Loucy (cell line): ENCODE measurements around the gene ADD1.

Experiments
- H2AFZ ChIP-seq: fragments of 200-600 bp; sonication (generic); 2 replicates; pipeline ENCODE4 v1.6.0; 2016; ENCODE audit warnings: antibody characterized with exemption, mild to moderate bottlenecking, low read length, moderate library complexity
- H3F3A ChIP-seq: fragments of 200-600 bp; 2 replicates; pipeline ENCODE4 v1.6.0; 2016; ENCODE audit warnings: antibody characterized with exemption, low read depth, mild to moderate bottlenecking
- H3K27me3 ChIP-seq: fragments of 200-600 bp; sonication (generic); 2 replicates; pipeline ENCODE4 v1.6.1; 2014; ENCODE audit warnings: low read length, mild to moderate bottlenecking; ENCODE audit not compliant: insufficient read depth, poor library complexity, severe bottlenecking
- H3K36me3 ChIP-seq: fragments of 200-600 bp; sonication (generic); 2 replicates; pipeline ENCODE4 v1.6.1; 2016; ENCODE audit warnings: low read length; ENCODE audit not compliant: insufficient read depth
- H3K4me1 ChIP-seq: fragments of 200-600 bp; sonication (generic); 2 replicates; pipeline ENCODE4 v1.5.1; 2014; ENCODE audit warnings: low read length, mild to moderate bottlenecking; ENCODE audit not compliant: insufficient read depth, poor library complexity, severe bottlenecking
- H3K4me2 ChIP-seq: fragments of 200-600 bp; sonication (generic); 2 replicates; pipeline ENCODE4 v1.6.0; 2014; ENCODE audit warnings: antibody characterized with exemption, low read length, low read depth, mild to moderate bottlenecking; ENCODE audit not compliant: poor library complexity, severe bottlenecking
- H3K4me3 ChIP-seq: fragments of 200-600 bp; sonication (generic); 2 replicates; pipeline ENCODE4 v1.5.1; 2014; ENCODE audit warnings: low read length, mild to moderate bottlenecking, mixed read lengths; ENCODE audit not compliant: poor library complexity, severe bottlenecking
- H3K79me2 ChIP-seq: fragments of 200-600 bp; sonication (generic); 2 replicates; pipeline ENCODE4 v1.6.1; 2014; ENCODE audit warnings: low read length; ENCODE audit not compliant: insufficient read depth
- H3K9ac ChIP-seq: fragments of 200-600 bp; sonication (generic); 2 replicates; pipeline ENCODE4 v1.6.0; 2014; ENCODE audit warnings: mild to moderate bottlenecking, low read depth, low read length, moderate library complexity; ENCODE audit not compliant: poor library complexity, severe bottlenecking
- H3K9me2 ChIP-seq: fragments of 200-600 bp; sonication (generic); replicated peaks from 2 replicates; pipeline ENCODE4 v1.6.1; 2016; ENCODE audit warnings: low read depth, low read length, mixed read lengths
- H3K9me3 ChIP-seq: fragments of 200-600 bp; sonication (generic); 2 replicates; pipeline ENCODE4 v1.6.1; 2014; ENCODE audit warnings: mild to moderate bottlenecking, antibody characterized with exemption, low read length, low read depth; ENCODE audit not compliant: insufficient read depth
- H4K20me1 ChIP-seq: fragments of 200-600 bp; sonication (generic); 2 replicates; pipeline ENCODE4 v1.6.0; 2014; ENCODE audit warnings: antibody characterized with exemption, low read length, mild to moderate bottlenecking; ENCODE audit not compliant: insufficient read depth, poor library complexity, severe bottlenecking
- EZH2phosphoT487 ChIP-seq: fragments of 200-600 bp; IDR thresholded peaks from 2 replicates; pipeline ENCODE4 v1.6.1; 2018; ENCODE audit warnings: antibody characterized with exemption, mild to moderate bottlenecking, moderate library complexity, borderline replicate concordance
- TF ChIP-seq, protein P1 (sequence below): fragments of 200-600 bp; sonication (generic); conservative IDR thresholded peaks from 2 replicates; pipeline ENCODE4 v1.5.1; 2014; ENCODE audit warnings: mild to moderate bottlenecking, antibody characterized with exemption, low read length

The ADD1 gene

GRCh38 chr4:2977211-2978088 is 133.8 kb downstream of the ADD1 start:
- Histone ChIP-seq H2AFZ (no peak overlapping the region), H3K4me2 (no peak overlapping the region)

More at GRCh38 chr4:2977211-2978088, 133.8 kb downstream of the ADD1 start:
- H3K36me3 ChIP-seq, result no peaks in the 10 kb centered on the region
- H3K9ac ChIP-seq, result no peak overlapping the region
- peaks cover 11% of the 10 kb centered on the region; the same call in 1 of the 2 replicates for H3K9me3 ChIP-seq
- no peaks in the 10 kb centered on the region for H3K9me2 ChIP-seq
- TF ChIP-seq, protein P1, sequence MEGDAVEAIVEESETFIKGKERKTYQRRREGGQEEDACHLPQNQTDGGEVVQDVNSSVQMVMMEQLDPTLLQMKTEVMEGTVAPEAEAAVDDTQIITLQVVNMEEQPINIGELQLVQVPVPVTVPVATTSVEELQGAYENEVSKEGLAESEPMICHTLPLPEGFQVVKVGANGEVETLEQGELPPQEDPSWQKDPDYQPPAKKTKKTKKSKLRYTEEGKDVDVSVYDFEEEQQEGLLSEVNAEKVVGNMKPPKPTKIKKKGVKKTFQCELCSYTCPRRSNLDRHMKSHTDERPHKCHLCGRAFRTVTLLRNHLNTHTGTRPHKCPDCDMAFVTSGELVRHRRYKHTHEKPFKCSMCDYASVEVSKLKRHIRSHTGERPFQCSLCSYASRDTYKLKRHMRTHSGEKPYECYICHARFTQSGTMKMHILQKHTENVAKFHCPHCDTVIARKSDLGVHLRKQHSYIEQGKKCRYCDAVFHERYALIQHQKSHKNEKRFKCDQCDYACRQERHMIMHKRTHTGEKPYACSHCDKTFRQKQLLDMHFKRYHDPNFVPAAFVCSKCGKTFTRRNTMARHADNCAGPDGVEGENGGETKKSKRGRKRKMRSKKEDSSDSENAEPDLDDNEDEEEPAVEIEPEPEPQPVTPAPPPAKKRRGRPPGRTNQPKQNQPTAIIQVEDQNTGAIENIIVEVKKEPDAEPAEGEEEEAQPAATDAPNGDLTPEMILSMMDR, result no peak
- no peak for TF ChIP-seq EZH2phosphoT487
- no peaks in the 10 kb centered on the region for H4K20me1 ChIP-seq
- no peaks in the 10 kb centered on the region for H3K79me2 ChIP-seq
- H3K4me1 ChIP-seq, result no peaks in the 10 kb centered on the region
- H3F3A ChIP-seq, result no peaks in the 10 kb centered on the region
- H3K27me3 ChIP-seq, result no peaks in the 10 kb centered on the region
- H3K4me3 ChIP-seq, result no peak overlapping the region
